Caco-2 (cell line): ENCODE measurements around the gene PARP12. TPM values are rescaled to one million over a fixed set of nuclear protein-coding genes. Genes with fewer than 3 reads are reported as not detected.

Source experiments
- BruUV-seq: library from RNA; stranded (reverse); fragments of 400-500 nt; replicated peaks from 2 replicates; lab custom pipeline; 2021; lab: Mats Ljungman, UMichigan
- CTCF ChIA-PET: fragments of 300-600 bp; sonication (Branson Sonifier 250); formaldehyde crosslinking; loops from one replicate; lab custom pipeline; 2022; ENCODE audit warnings: antibody characterized with exemption; lab: Charles Lee
- POLR2A ChIA-PET: fragments of 300-600 bp; sonication (Branson Sonifier 250); formaldehyde crosslinking; loops from one replicate; lab custom pipeline; 2022; ENCODE audit warnings: antibody characterized with exemption; lab: Charles Lee
- DNase-seq, 2 experiments: peaks; one replicate each; pipeline versions ENCODE4 v3.0.0 to v3.0.0-alpha.2; 2020 to 2022
- H3K27me3 ChIP-seq: replicated peaks from 2 replicates; pipeline ENCODE4 v1.6.0; 2011; ENCODE audit warnings: low read length; ENCODE audit not compliant: control insufficient read depth, insufficient read depth
- H3K36me3 ChIP-seq: 2 replicates; pipeline ENCODE4 v1.5.1; 2011; ENCODE audit warnings: low read length; ENCODE audit not compliant: control insufficient read depth, insufficient read depth
- H3K4me1 ChIP-seq: fragments of 250-450 bp; sonication (Bioruptor Pico); 2 replicates; pipeline ENCODE4 v1.5.1; 2020; ENCODE audit warnings: mild to moderate bottlenecking
- H3K4me3 ChIP-seq: 2 replicates; pipeline ENCODE4 v1.5.1; 2011; ENCODE audit warnings: low read depth, mild to moderate bottlenecking, control low read depth, low read length
- H3K9me3 ChIP-seq: fragments of 250-450 bp; sonication (Bioruptor Pico); 2 replicates; pipeline ENCODE4 v1.5.1; 2020; ENCODE audit warnings: mild to moderate bottlenecking, moderate library complexity
- H3K27ac Mint-ChIP-seq: one replicate; pipeline ENCODE4 v1.8.0; 2022; ENCODE audit warnings: mixed read lengths; ENCODE audit not compliant: unreplicated experiment
- H3K27me3 Mint-ChIP-seq: one replicate; pipeline ENCODE4 v1.8.0; 2022; ENCODE audit warnings: mixed read lengths; ENCODE audit not compliant: insufficient read depth, unreplicated experiment
- H3K36me3 Mint-ChIP-seq: one replicate; pipeline ENCODE4 v1.8.0; 2022; ENCODE audit warnings: mild to moderate bottlenecking, mixed read lengths; ENCODE audit not compliant: insufficient read depth, unreplicated experiment
- H3K4me1 Mint-ChIP-seq: one replicate; pipeline ENCODE4 v1.8.0; 2022; ENCODE audit warnings: low read depth, mixed read lengths; ENCODE audit not compliant: unreplicated experiment
- H3K4me3 Mint-ChIP-seq: one replicate; pipeline ENCODE4 v1.8.0; 2022; ENCODE audit warnings: mild to moderate bottlenecking, moderate library complexity, mixed read lengths; ENCODE audit not compliant: unreplicated experiment
- H3K9me3 Mint-ChIP-seq: one replicate; pipeline ENCODE4 v1.8.0; 2022; ENCODE audit warnings: mixed read lengths; ENCODE audit not compliant: unreplicated experiment
- CTCF ChIP-seq, 2 experiments: fragments of 200-600 bp in 1 of 2; IDR thresholded peaks; 1 replicate in 1 of 2; 2 replicates in 1 of 2; pipeline versions ENCODE4 v1.5.1 to v1.8.0; 2011 to 2022; ENCODE audit warnings: antibody characterized with exemption in 1 of 2, control low read depth in 1 of 2, inconsistent platforms in 1 of 2, low read depth in 1 of 2, low read length in 1 of 2, mild to moderate bottlenecking in 1 of 2, moderate library complexity in 1 of 2; ENCODE audit not compliant: insufficient read depth in 1 of 2, severe bottlenecking in 1 of 2, unreplicated experiment in 1 of 2
- intact Hi-C: fragments of 100-400 bp; cut with micrococcal nuclease; formaldehyde crosslinking; loops from one replicate; pipeline ENCODE4 v1.10.0; 2022; ENCODE audit not compliant: unreplicated experiment
- total RNA-seq: library from RNA; stranded (reverse); gene quantifications from 2 replicates; pipeline ENCODE4 v1.2.3, GENCODE V29; 2022

PARP12 gene
- total RNA-seq, 1 experiment from 2014 or later: 20.2 TPM

GRCh38 chr7:139987691-139988516 lies 74.8 kb downstream of the PARP12 start:
- Histone ChIP-seq H3K4me1 (no peaks in the 10 kb centered on the region), H3K9me3 (no peaks in the 10 kb centered on the region), H3K4me3 (no peak overlapping the region), H3K36me3 (no peaks in the 10 kb centered on the region), H3K27me3 (no peaks in the 10 kb centered on the region)
- ChIA-PET CTCF (interaction anchor here (0.9 kb wide), 2 partner anchors 15 to 369 kb away, joined by 3 to 4 read pairs; no protein-coding TSS in a partner anchor), POLR2A (no interaction called here)
- H3K4me3 Mint-ChIP-seq: no peak overlapping the region
- no peaks in the 10 kb centered on the region for H3K9me3 Mint-ChIP-seq
- TF ChIP-seq CTCF (IDR thresholded peaks at IDR 0.05; ENCODE audit: insufficient read depth in 1 of 2, low read depth in 1 of 2, low read length in 1 of 2, severe bottlenecking in 1 of 2, unreplicated experiment in 1 of 2): no peak
- H3K36me3 Mint-ChIP-seq: no peaks in the 10 kb centered on the region
- no peak overlapping the region for H3K27ac Mint-ChIP-seq
- no peak for DNase-seq
- peaks cover 19% of the 10 kb centered on the region for H3K27me3 Mint-ChIP-seq
- no peaks in the 10 kb centered on the region for H3K4me1 Mint-ChIP-seq
- intact Hi-C loops: no loop called here
- no TSS peak for BruUV-seq

- Mint-ChIP-seq H3K27me3 (peaks cover 19% of the 10 kb centered on the region), H3K4me1 (no peaks in the 10 kb centered on the region), H3K9me3 (no peaks in the 10 kb centered on the region), H3K36me3 (no peaks in the 10 kb centered on the region), H3K27ac (no peak overlapping the region), H3K4me3 (no peak overlapping the region)
- H3K4me1 ChIP-seq: no peaks in the 10 kb centered on the region
- no peaks in the 10 kb centered on the region for H3K36me3 ChIP-seq
- intact Hi-C loops: no loop called here
- TF ChIP-seq CTCF (IDR thresholded peaks at IDR 0.05; ENCODE audit: insufficient read depth in 1 of 2, low read depth in 1 of 2, low read length in 1 of 2, severe bottlenecking in 1 of 2, unreplicated experiment in 1 of 2): no peak
- no peaks in the 10 kb centered on the region for H3K9me3 ChIP-seq
- H3K4me3 ChIP-seq: no peak overlapping the region
- ChIA-PET CTCF (no interaction called here), POLR2A (no interaction called here)
- peak in 1 of 2 experiments; percentile 24 for DNase-seq
- no TSS peak for BruUV-seq
- no peaks in the 10 kb centered on the region for H3K27me3 ChIP-seq
Observed at GRCh38 chr7:139985811-139986210, 76.9 kb downstream of the PARP12 start.

- Mint-ChIP-seq H3K4me1 (no peaks in the 10 kb centered on the region), H3K27me3 (peaks cover 19% of the 10 kb centered on the region), H3K9me3 (no peaks in the 10 kb centered on the region), H3K4me3 (no peak overlapping the region), H3K27ac (no peak overlapping the region), H3K36me3 (no peaks in the 10 kb centered on the region)
- ChIA-PET POLR2A (no interaction called here), CTCF (no interaction called here)
- Histone ChIP-seq H3K36me3 (no peaks in the 10 kb centered on the region), H3K4me3 (no peak overlapping the region), H3K4me1 (no peaks in the 10 kb centered on the region), H3K27me3 (no peaks in the 10 kb centered on the region), H3K9me3 (no peaks in the 10 kb centered on the region)
- BruUV-seq: no TSS peak
- TF ChIP-seq CTCF (IDR thresholded peaks at IDR 0.05; ENCODE audit: insufficient read depth in 1 of 2, low read depth in 1 of 2, low read length in 1 of 2, severe bottlenecking in 1 of 2, unreplicated experiment in 1 of 2): no peak
- DNase-seq: peak in 1 of 2 experiments; percentile 12
- intact Hi-C loops: no loop called here
Observed at GRCh38 chr7:139984642-139985539, 77.9 kb downstream of the PARP12 start.
